HepG2 (cell line): ENCODE measurements around the gene ARPIN.

Experiments
- CHD2 ChIP-seq: IDR thresholded peaks from 2 replicates; pipeline ENCODE4 v1.6.1; 2011; ENCODE audit warnings: low read depth, low read length, improper control_type of control experiment
- MAX ChIP-seq: IDR thresholded peaks from 2 replicates; pipeline ENCODE4 v1.6.1; 2012; ENCODE audit warnings: inconsistent platforms
- NR2C2 ChIP-seq: sonication (generic); formaldehyde crosslinking; IDR thresholded peaks from 2 replicates; pipeline ENCODE4 v1.4.0; 2020; ENCODE audit warnings: missing genetic modification reagents, mild to moderate bottlenecking, moderate library complexity, borderline replicate concordance
- NR2F1 ChIP-seq, 2 experiments: fragments of 450-650 bp in 1 of 2; formaldehyde crosslinking in 1 of 2; IDR thresholded peaks; 2 replicates each; pipeline versions ENCODE4 v1.5.0 to v1.6.1; 2016 to 2020; ENCODE audit warnings: mild to moderate bottlenecking in 1 of 2, missing compliant biosample characterization in 1 of 2, missing genetic modification reagents in 1 of 2, moderate library complexity in 1 of 2
- PHB2 ChIP-seq: fragments of 450-650 bp; IDR thresholded peaks from 2 replicates; pipeline ENCODE4 v1.6.1; 2018; ENCODE audit not compliant: partially characterized antibody
- POLR2A ChIP-seq, 2 experiments: IDR thresholded peaks; 2 replicates each; pipeline ENCODE4 v1.6.1; 2011; ENCODE audit warnings: low read depth in 2 of 2, low read length in 2 of 2, mild to moderate bottlenecking in 1 of 2, moderate library complexity in 1 of 2; ENCODE audit not compliant: insufficient read depth in 1 of 2
- REST ChIP-seq, 2 experiments: IDR thresholded peaks; 2 replicates each; pipeline ENCODE4 v1.6.1; 2011 to 2012; ENCODE audit warnings: low read length in 2 of 2, borderline replicate concordance in 1 of 2, low read depth in 1 of 2, mild to moderate bottlenecking in 1 of 2, moderate library complexity in 1 of 2
- SCMH1 ChIP-seq: sonication (generic); formaldehyde crosslinking; IDR thresholded peaks from 2 replicates; pipeline ENCODE4 v1.9.0; 2021; ENCODE audit warnings: missing genetic modification reagents, mild to moderate bottlenecking, borderline replicate concordance
- ZNF101 ChIP-seq: sonication (generic); formaldehyde crosslinking; IDR thresholded peaks from 2 replicates; pipeline ENCODE4 v1.4.0; 2020; ENCODE audit warnings: mild to moderate bottlenecking, low read depth, missing genetic modification reagents, borderline replicate concordance
- TF ChIP-seq, protein P1 (sequence below), 2 experiments: sonication (generic) in 1 of 2; formaldehyde crosslinking in 1 of 2; IDR thresholded peaks; 2 replicates each; pipeline versions ENCODE4 v1.4.0 to v1.6.1; 2018 to 2020; ENCODE audit warnings: missing genetic modification reagents in 2 of 2, borderline replicate concordance in 1 of 2, low read depth in 1 of 2, mild to moderate bottlenecking in 1 of 2, missing biosample characterization in 1 of 2

DNA sequence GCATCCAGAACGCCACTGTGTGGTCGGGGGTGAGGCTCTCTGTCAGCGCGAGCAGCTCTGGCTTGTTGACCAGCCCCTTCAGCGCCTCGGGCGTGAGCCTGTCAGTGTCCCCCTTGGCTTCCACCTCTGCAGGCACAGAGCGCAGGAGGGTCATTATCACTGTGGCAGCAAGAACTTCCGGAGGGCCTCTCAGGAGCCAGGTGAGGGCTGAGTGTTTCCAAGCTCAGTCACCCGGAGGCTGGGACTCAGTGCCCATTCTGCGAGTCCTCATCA lies 9.0 kb downstream of the ARPIN start:
- TF ChIP-seq NR2F1 (CRISPR knock-in tag; IDR thresholded peaks at IDR 0.05) (no peak), SCMH1 (no peak), REST (IDR thresholded peaks at IDR 0.05; ENCODE audit: borderline replicate concordance in 1 of 2, low read depth in 1 of 2, low read length in 2 of 2) (no peak), ZNF101 (CRISPR knock-in tag) (no peak), PHB2 (no peak), NR2C2 (no peak), MAX (no peak), CHD2 (no peak), POLR2A (IDR thresholded peaks at IDR 0.05; ENCODE audit: insufficient read depth in 1 of 2, low read depth in 2 of 2, low read length in 2 of 2) (no peak)
- TF ChIP-seq, protein P1, sequence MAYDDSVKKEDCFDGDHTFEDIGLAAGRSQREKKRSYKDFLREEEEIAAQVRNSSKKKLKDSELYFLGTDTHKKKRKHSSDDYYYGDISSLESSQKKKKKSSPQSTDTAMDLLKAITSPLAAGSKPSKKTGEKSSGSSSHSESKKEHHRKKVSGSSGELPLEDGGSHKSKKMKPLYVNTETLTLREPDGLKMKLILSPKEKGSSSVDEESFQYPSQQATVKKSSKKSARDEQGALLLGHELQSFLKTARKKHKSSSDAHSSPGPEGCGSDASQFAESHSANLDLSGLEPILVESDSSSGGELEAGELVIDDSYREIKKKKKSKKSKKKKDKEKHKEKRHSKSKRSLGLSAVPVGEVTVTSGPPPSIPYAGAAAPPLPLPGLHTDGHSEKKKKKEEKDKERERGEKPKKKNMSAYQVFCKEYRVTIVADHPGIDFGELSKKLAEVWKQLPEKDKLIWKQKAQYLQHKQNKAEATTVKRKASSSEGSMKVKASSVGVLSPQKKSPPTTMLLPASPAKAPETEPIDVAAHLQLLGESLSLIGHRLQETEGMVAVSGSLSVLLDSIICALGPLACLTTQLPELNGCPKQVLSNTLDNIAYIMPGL (CRISPR knock-in tag; IDR thresholded peaks at IDR 0.05; ENCODE audit: borderline replicate concordance in 1 of 2, low read depth in 1 of 2): no peak
